ENCODE results near the gene C5orf15. TPM values are rescaled to one million over a fixed set of nuclear protein-coding genes. Genes with fewer than 3 reads are reported as not detected.
A peak's percentile ranks its signal among the peaks of the same experiment; 100 is the strongest.

Gene C5orf15
- total and polyA plus RNA-seq, 7 experiments from 2014 or later: 11.1 to 33.6 (median 17.9) TPM

DNA sequence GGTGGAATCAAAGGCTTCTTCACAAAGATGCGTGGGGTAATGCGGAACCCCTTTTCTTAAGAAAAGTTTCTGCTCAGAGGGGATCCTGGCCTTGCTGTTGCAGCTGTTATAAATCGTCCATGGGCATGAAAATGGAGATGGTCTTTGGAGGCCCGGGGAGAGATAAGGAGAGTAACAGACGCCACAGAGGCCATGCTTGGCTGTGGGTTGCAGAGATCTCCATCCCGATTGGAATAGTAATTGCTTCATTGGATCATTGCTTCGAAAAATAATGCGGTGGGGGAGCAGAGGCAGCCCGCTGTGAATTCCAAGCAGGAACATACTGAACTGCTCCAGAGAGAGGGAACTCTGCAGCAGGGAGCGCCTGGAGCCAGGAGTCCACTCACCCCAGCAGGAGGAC is 55.5 kb downstream of the C5orf15 start:
- ChIA-PET POLR2A (no interaction called here), CTCF (no interaction called here)
- no peak overlapping the region for H3K27ac Mint-ChIP-seq
- Histone ChIP-seq H3K4me1 (ENCODE audit: control insufficient read depth in 2 of 2, insufficient read depth in 2 of 2, low read length in 2 of 2) (no peaks in the 10 kb centered on the region), H3K27ac (ENCODE audit: low read depth, low read length) (no peak overlapping the region), H3K4me3 (ENCODE audit: low read length) (no peak overlapping the region), H3K27me3 (ENCODE audit: control insufficient read depth in 2 of 2, insufficient read depth in 2 of 2, low read length in 2 of 2) (no peaks in the 10 kb centered on the region), H3K9me3 (ENCODE audit: control insufficient read depth in 2 of 3, low read length in 3 of 3) (no peaks in the 10 kb centered on the region), H3K36me3 (ENCODE audit: control insufficient read depth in 2 of 3, insufficient read depth in 3 of 3, low read length in 3 of 3) (no peaks in the 10 kb centered on the region)
- H3K4me3 Mint-ChIP-seq: no peak overlapping the region
- no peaks in the 10 kb centered on the region for H3K9me3 Mint-ChIP-seq
- peaks cover 0 to 5% (median 0%) of the 10 kb centered on the region in 7 donors for H3K4me1 Mint-ChIP-seq
- intact Hi-C loops (cut with micrococcal nuclease): no loop called here
- peaks cover 0 to 3% (median 0%) of the 10 kb centered on the region in 5 donors for H3K27me3 Mint-ChIP-seq
- DNase-seq: no peak
- no peak for ATAC-seq
- no peaks in the 10 kb centered on the region for H3K36me3 Mint-ChIP-seq

DNA sequence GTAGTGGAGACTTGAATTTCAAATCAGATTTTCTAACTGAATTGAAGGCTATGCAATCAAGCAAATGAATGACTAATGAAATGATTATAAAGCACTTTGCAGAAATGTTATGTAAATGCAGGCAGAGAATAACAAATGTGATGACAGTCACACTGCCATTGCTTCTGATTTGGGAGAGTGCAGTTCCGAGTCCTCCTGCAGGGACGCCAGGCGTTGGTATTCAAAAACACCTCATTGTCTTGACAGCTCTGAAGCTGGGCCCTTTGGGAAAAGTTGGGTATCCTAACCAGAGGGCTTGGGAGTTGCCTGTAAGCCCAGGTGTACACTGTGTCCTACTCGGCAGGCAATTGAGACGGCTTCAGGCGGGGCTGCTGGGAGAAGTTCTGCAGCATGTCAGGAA is 57.9 kb downstream of the C5orf15 start:
- no peaks in the 10 kb centered on the region for H3K36me3 ChIP-seq (ENCODE audit: control insufficient read depth in 2 of 3, insufficient read depth in 3 of 3, low read length in 3 of 3)
- DNase-seq (no peak), ATAC-seq (no peak)
- POLR2A ChIA-PET: no interaction called here
- H3K4me1 ChIP-seq (ENCODE audit: control insufficient read depth in 2 of 2, insufficient read depth in 2 of 2, low read length in 2 of 2): no peaks in the 10 kb centered on the region
- Mint-ChIP-seq H3K4me3 (no peak overlapping the region), H3K36me3 (no peaks in the 10 kb centered on the region), H3K9me3 (no peaks in the 10 kb centered on the region), H3K27ac (no peak overlapping the region), H3K27me3 (peaks cover 0 to 3% (median 0%) of the 10 kb centered on the region in 5 donors), H3K4me1 (peaks cover 0 to 5% (median 0%) of the 10 kb centered on the region in 7 donors)
- H3K27me3 ChIP-seq (ENCODE audit: control insufficient read depth in 2 of 2, insufficient read depth in 2 of 2, low read length in 2 of 2): no peaks in the 10 kb centered on the region
- no peak overlapping the region for H3K27ac ChIP-seq (ENCODE audit: low read depth, low read length)
- intact Hi-C loops (cut with micrococcal nuclease): no loop called here
- CTCF ChIA-PET: no interaction called here
- no peak overlapping the region for H3K4me3 ChIP-seq (ENCODE audit: low read length)
- no peaks in the 10 kb centered on the region for H3K9me3 ChIP-seq (ENCODE audit: control insufficient read depth in 2 of 3, low read length in 3 of 3)

DNA sequence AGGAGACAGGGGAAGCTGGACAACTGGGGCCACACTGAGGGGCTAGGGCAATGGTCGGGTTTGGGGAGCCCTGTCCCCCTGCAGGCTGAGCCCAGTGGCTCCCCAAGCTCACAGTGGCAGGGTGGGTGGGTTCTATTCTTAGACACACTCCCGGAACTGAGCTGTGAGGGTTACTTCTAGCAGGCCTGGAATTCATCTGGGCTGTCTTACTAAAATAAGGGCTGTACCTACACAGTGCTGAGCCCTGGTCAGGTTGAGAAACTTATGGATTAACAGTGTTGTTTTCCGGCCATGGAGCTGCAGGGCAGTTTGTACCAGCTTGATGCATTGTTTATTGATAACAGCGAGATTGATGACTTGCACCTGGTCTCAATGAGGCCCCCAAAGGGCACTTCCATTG is 58.8 kb downstream of the C5orf15 start:
- Mint-ChIP-seq H3K4me1 (peaks cover 0 to 6% (median 0%) of the 10 kb centered on the region in 7 donors), H3K9me3 (no peaks in the 10 kb centered on the region), H3K4me3 (no peak overlapping the region), H3K27me3 (peaks cover 0 to 3% (median 0%) of the 10 kb centered on the region in 5 donors), H3K27ac (peak overlapping the region in 1 of 9 donors; percentile 8), H3K36me3 (no peaks in the 10 kb centered on the region)
- ChIA-PET POLR2A (no interaction called here), CTCF (no interaction called here)
- no peaks in the 10 kb centered on the region for H3K36me3 ChIP-seq (ENCODE audit: control insufficient read depth in 2 of 3, insufficient read depth in 3 of 3, low read length in 3 of 3)
- no peaks in the 10 kb centered on the region for H3K27me3 ChIP-seq (ENCODE audit: control insufficient read depth in 2 of 2, insufficient read depth in 2 of 2, low read length in 2 of 2)
- ATAC-seq (no peak), DNase-seq (no peak)
- H3K4me3 ChIP-seq (ENCODE audit: low read length): no peak overlapping the region
- no peak overlapping the region for H3K27ac ChIP-seq (ENCODE audit: low read depth, low read length)
- H3K4me1 ChIP-seq (ENCODE audit: control insufficient read depth in 2 of 2, insufficient read depth in 2 of 2, low read length in 2 of 2): no peaks in the 10 kb centered on the region
- intact Hi-C loops (cut with micrococcal nuclease): no loop called here
- H3K9me3 ChIP-seq (ENCODE audit: control insufficient read depth in 2 of 3, low read length in 3 of 3): no peaks in the 10 kb centered on the region

DNA sequence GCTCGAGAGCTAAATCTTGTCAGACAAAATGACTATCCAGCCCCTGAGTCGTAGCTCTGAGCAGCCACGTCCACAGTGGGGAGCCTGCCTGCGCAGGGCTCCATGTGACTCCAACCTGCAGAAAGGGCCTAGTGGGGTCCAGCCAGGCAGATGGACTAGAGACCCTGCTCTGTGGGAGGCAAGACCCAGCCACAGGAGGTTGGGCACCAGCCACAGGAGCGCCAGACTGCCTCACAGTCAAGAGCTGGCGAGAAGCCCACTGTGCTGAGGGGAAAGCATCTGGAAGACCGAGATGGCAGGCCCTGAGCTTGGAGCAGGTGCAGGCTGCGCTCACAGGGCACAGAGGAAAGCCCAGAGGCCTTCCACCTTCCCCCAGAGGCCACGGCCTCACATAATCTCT is 61.4 kb downstream of the C5orf15 start:
- H3K36me3 ChIP-seq (ENCODE audit: control insufficient read depth in 2 of 3, insufficient read depth in 3 of 3, low read length in 3 of 3): no peaks in the 10 kb centered on the region
- DNase-seq (no peak), ATAC-seq (no peak)
- intact Hi-C loops (cut with micrococcal nuclease): no loop called here
- ChIA-PET POLR2A (no interaction called here), CTCF (no interaction called here)
- Mint-ChIP-seq H3K4me1 (peaks cover 0 to 10% (median 0%) of the 10 kb centered on the region in 7 donors), H3K27me3 (peaks cover 0 to 3% (median 0%) of the 10 kb centered on the region in 5 donors), H3K9me3 (no peaks in the 10 kb centered on the region), H3K36me3 (no peaks in the 10 kb centered on the region), H3K27ac (no peak overlapping the region), H3K4me3 (no peak overlapping the region)
- H3K27ac ChIP-seq (ENCODE audit: low read depth, low read length): no peak overlapping the region
- H3K27me3 ChIP-seq (ENCODE audit: control insufficient read depth in 2 of 2, insufficient read depth in 2 of 2, low read length in 2 of 2): no peaks in the 10 kb centered on the region
- H3K4me3 ChIP-seq (ENCODE audit: low read length): no peak overlapping the region
- no peaks in the 10 kb centered on the region for H3K4me1 ChIP-seq (ENCODE audit: control insufficient read depth in 2 of 2, insufficient read depth in 2 of 2, low read length in 2 of 2)
- no peaks in the 10 kb centered on the region for H3K9me3 ChIP-seq (ENCODE audit: control insufficient read depth in 2 of 3, low read length in 3 of 3)

DNA sequence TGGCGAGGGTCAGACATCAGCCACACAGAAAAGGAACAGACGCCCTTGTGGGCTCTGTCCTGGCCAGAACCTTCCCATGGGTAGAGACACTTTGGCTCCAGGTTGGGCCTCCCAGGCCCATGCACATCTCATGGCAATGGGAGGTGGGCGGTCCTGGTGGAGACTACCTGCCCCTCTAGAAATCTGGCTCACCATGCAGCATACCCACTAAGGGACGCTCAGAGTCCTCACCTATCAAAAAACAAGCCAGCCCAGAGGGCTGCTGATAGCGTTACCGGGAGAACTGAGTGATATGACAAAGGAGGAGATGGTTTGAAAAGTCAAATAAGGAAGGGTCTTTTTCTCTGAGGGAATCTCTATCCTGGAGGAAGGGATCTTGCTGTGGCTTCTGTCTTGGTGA is 62.1 kb downstream of the C5orf15 start:
- no peaks in the 10 kb centered on the region for H3K4me1 ChIP-seq (ENCODE audit: control insufficient read depth in 2 of 2, insufficient read depth in 2 of 2, low read length in 2 of 2)
- intact Hi-C loops (cut with micrococcal nuclease): no loop called here
- Mint-ChIP-seq H3K27me3 (peaks cover 0 to 2% (median 0%) of the 10 kb centered on the region in 5 donors), H3K36me3 (no peaks in the 10 kb centered on the region), H3K4me3 (no peak overlapping the region), H3K9me3 (no peaks in the 10 kb centered on the region), H3K4me1 (peaks cover 0 to 10% (median 0%) of the 10 kb centered on the region in 7 donors), H3K27ac (no peak overlapping the region)
- DNase-seq (no peak), ATAC-seq (no peak)
- H3K4me3 ChIP-seq (ENCODE audit: low read length): no peak overlapping the region
- H3K36me3 ChIP-seq (ENCODE audit: control insufficient read depth in 2 of 3, insufficient read depth in 3 of 3, low read length in 3 of 3): no peaks in the 10 kb centered on the region
- no peak overlapping the region for H3K27ac ChIP-seq (ENCODE audit: low read depth, low read length)
- CTCF ChIA-PET: no interaction called here
- H3K9me3 ChIP-seq (ENCODE audit: control insufficient read depth in 2 of 3, low read length in 3 of 3): no peaks in the 10 kb centered on the region
- POLR2A ChIA-PET: no interaction called here
- H3K27me3 ChIP-seq (ENCODE audit: control insufficient read depth in 2 of 2, insufficient read depth in 2 of 2, low read length in 2 of 2): no peaks in the 10 kb centered on the region

Other genes with a start within 250 kb of the C5orf15 start
- 100 to 1,000 TPM in 1 of 5 experiments, 10 to 100 TPM in 4; 37.8 to 259 (median 43.7) TPM for gene VDAC1, start 36.4 kb upstream of the C5orf15 start, total RNA-seq
- gene VDAC1, start 36.4 kb upstream of the C5orf15 start, polyA plus RNA-seq: 10 to 100 TPM; 66.9 to 75.0 TPM
- 1,000 to 10,000 TPM in 2 of 5 experiments, 100 to 1,000 TPM in 3; 203 to 1,066 (median 643) TPM for gene TCF7, start 146.1 kb upstream of the C5orf15 start, total RNA-seq
- 100 to 1,000 TPM; 356 to 560 TPM for gene TCF7, start 146.1 kb upstream of the C5orf15 start, polyA plus RNA-seq
- 100 to 1,000 TPM; 224 to 287 (median 268) TPM for gene SKP1, start 208.3 kb upstream of the C5orf15 start, total RNA-seq
- 1,000 to 10,000 TPM; 1,257 to 1,361 TPM for gene SKP1, start 208.3 kb upstream of the C5orf15 start, polyA plus RNA-seq

Measured in naive thymus-derived CD4-positive, alpha-beta T cell (primary cell).